LoVo (cell line): Measurements from ENCODE around the gene ZNF423.

Experiments
- DNase-seq: peaks from one replicate; pipeline ENCODE4 v3.0.0-alpha.2; 2016; ENCODE audit warnings: low spot score

Gene ZNF423

DNA sequence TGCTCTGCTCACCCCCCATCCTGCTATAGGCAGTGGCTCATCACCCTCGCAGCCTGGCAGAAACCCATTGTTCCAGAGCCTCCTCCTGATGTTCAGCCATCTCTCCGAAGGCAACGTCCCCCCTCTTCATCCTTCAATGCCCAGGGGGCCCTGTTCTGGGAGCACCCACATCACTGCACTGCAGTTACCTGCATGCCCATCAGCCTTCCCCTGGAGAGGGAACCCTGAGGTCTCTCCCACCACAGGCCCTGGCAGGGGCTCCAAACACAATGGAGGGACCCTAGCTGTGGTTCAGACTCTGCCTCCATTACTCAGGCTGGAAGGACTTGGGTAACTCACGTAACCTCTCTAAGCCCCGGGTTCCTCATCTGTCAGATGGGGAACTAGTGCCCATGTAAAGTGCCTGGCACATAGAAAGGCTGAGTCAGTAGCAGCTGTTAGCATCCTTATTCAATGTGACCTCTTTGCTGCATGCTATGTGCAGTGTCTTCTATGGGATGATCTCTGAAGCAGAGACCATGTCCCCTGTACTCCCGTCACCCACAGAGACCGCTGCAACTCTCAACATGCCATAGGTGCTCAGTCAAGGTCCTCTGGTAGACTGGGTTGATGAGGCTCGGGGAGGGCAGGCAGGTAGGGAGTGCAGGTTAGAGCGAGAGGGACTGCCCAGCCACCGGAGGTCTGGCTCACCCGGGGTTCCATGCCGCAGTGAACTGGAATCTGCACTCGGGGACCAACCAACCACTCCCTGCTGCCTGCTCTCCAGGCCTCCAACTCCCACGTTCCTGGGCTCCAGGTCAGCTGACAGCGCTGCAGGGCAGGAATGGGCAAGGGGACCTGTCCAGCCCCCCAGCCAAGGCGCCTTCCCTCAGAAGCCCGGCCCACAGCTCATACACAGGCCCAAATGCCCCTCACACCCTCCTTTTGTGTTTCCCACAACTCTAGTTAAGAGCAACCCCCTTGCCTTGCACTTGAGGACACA, 233.2 kb downstream of the ZNF423 start:
- no peak for DNase-seq

GRCh38 chr16:49622084-49622390, 233.9 kb downstream of the ZNF423 start:
- DNase-seq, result no peak

GRCh38 chr16:49621241-49622083, 234.4 kb downstream of the ZNF423 start:
- DNase-seq, result no peak

DNA sequence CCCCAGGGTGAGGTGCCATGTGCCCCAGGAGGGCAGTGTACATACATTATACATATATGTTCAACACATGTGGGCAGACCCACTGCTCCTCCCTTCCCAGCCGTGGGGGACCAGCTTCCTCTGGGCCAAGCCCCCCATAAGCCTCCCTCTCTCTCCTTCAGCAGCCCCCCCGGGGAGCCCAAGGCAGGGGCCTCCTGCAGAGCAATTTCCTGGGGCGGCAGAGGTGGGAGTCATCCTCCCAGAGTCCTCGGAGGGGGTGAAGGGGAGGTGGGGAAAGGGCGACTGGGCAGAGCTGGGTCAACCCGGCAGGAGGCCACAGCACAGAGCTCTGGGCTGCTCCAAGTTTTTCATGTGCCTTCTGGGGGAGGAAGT, 235.1 kb downstream of the ZNF423 start:
- no peak for DNase-seq

DNA sequence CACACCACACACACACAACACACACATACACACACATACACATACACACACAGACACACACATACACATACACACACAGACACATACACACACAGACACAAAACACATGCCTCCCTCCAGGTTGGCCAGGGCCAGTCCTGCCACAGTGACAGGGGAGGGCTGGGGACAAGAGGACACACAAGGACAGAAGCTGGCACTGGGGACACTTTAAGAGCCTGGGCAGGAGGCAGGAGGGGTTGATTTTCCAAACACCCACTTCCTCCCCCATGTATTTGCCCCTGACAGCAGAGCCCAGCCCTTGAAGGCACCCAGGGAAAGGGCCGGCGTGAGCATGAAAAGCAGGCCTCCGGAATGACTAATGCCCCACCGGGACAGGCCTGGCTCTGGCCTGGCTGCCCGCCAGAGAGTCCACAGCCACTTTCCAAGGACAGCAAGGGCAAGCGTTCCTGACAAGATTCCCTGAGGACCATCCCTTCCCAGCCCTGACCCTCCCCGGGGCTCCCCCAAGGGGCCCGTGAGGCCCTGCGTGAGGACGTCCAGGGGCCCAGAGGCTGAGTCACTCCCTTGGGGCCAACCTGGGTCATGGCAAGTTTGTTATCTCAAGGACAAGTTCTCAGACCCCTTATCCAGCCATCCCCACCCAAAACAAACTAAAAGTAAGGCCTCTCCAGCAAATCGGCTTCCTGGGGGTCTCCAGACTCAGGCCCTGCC, 235.6 kb downstream of the ZNF423 start:
- peak; percentile 6 for DNase-seq

- DNase-seq, result no peak
Measured at GRCh38 chr16:49619811-49620157, 236.1 kb downstream of the ZNF423 start.

DNA sequence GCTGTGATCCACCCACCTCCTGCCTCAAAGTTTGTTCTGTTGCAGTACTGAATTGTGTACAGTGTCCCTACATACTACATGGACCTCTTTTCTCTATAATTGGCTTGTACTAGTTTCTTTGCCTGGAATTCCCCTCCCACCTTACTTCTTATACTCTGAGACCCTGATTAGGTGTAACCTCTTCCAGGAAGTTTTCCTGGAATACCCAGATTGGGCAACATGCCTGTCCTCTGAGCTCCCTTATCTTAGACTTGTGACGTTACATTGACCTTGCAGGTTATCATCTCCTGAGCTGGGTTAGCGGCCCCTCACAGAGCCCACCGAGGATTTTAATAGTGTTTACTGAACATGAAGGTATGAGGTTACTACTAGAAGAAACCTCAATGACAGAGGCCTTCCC, 237.0 kb downstream of the ZNF423 start:
- no peak for DNase-seq

DNA sequence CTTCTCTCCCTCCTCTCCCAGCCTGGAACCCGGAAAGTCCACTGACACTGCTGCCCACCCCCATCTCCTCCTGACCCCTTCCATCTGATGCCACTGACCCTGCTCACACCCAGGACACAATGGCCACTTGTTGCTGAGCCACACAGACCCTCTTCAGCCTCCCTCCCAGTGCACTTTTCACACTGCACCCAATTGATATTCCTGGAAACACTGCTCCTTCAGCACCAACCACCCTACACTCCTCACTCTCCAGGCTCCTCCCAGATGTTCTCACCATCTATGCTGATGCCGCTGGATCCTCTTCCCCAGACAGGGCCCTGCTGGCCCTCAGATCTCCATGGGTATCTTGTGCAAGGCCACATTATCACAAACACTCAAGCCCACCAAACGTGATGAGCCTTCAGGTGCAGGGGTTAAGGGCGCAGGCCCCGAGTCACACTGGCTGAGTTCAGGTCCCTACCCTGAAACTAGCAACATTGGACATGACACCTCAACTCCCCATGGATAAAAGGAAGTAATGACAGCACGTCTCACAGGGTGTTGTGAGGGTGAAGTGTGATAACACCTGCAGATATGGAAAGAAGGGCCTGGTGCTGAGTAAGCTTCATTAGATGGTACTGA, 238.1 kb downstream of the ZNF423 start:
- no peak for DNase-seq

GRCh38 chr16:49617016-49617629, 238.8 kb downstream of the ZNF423 start:
- no peak for DNase-seq

- no peak for DNase-seq
Measured at GRCh38 chr16:49615576-49615975, 240.3 kb downstream of the ZNF423 start.

- no peak for DNase-seq
Measured at GRCh38 chr16:49610983-49611382, 244.9 kb downstream of the ZNF423 start.

DNA sequence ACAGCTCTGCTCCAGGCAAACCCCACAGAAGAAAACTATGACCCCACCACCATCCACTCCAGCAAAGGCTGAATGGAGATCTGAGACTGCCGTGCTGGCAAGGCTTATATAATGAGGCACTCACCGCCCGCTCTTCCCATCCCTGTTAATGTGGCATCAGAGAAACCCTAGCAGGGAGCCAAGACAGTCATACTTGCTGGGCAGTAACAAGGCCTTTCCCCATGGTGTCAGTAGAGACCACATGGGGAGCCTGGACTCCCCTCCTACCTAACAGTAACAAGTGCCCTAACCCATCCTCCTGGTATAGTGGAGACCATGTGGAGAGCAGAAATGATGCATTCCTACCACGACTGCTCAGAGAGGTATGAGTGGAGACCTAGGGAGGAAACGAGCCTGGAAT, 247.1 kb downstream of the ZNF423 start:
- no peak for DNase-seq

DNA sequence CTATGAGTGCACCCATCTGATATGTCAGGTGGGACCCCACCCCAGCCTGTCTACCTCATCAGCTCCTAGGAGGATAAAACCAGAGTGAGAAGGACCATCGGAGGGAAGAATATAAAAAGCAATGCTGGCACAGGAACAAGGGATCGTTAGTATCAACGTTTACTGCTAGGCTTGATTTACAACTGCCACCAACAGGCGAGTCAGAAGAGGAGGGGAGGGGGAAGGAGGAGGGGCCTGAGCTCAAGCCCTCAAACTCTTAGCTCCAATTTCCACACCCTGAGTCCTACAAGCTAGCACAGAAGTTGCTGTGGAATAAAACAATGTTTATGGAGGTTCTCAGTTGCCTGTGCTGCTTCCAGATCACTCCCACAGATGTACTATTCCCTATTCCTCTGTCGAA, 247.8 kb downstream of the ZNF423 start:
- no peak for DNase-seq

GRCh38 chr16:49605536-49606254, 250.2 kb downstream of the ZNF423 start:
- no peak for DNase-seq

DNA sequence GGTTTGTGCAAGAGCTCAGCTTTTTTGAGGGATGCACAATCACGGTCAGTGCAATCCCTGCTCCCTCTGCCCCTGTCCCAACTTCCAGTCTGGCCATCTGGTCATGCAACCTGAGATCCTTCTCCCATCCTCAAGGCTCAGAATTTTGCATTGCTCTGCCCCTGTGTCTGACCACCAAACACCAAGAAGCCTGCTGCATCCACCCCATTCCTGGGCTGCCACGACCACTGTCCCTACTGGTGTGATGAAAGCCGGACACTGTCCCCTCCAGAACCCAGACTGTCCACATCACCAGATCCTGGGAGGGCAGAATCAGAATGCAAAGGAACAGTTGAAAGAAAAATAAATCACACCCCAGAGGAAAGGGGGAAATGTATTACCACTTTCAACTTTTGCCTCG, 251.3 kb downstream of the ZNF423 start:
- no peak for DNase-seq

- no peak for DNase-seq
Measured at GRCh38 chr16:49603956-49604355, 252.0 kb downstream of the ZNF423 start.

DNA sequence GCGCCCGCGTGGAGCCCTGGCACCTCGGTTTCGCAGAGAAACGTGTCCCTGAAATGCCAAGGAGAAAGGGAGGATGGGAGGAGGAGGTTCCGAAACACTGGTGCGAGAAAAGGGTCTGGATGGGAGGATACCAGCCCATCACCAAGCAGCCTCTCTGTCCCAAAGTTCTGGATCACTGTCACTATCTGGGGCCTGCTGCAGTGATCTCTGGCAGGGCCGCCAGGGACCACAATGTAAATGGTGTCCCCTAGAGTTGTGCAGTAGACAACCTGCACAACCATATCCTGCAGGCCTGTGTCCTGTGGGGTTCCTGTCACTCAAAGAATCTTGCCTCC, 253.0 kb downstream of the ZNF423 start:
- DNase-seq, result no peak

GRCh38 chr16:49602201-49602975, 253.5 kb downstream of the ZNF423 start:
- DNase-seq, result no peak

- no peak for DNase-seq
Measured at GRCh38 chr16:49601576-49601975, 254.3 kb downstream of the ZNF423 start.

- DNase-seq, result no peak
Measured at GRCh38 chr16:49600976-49601375, 254.9 kb downstream of the ZNF423 start.
